H9 (cell line): Measurements from ENCODE around the gene OBI1. TPM values are rescaled to one million over a fixed set of nuclear protein-coding genes. Genes with fewer than 3 reads are reported as not detected.
"Not testable (repeated sequence)": the region's sequence is repeated elsewhere in the genome, so short reads cannot be mapped to it uniquely, and the experiment has no call there.

Experiments used
- DNase-seq: peaks from one replicate; pipeline ENCODE4 v3.0.0-alpha.2; 2017
- H2AFZ ChIP-seq: one replicate; pipeline ENCODE4 v1.6.1; 2013; ENCODE audit warnings: mild to moderate bottlenecking, low read length, control low read depth, moderate library complexity
- H2AK5ac ChIP-seq: 2 replicates; pipeline ENCODE4 v1.6.1; 2013; ENCODE audit warnings: low read length, control low read depth, mixed read lengths; ENCODE audit not compliant: insufficient read length
- H2BK120ac ChIP-seq: one replicate; pipeline ENCODE4 v1.6.1; 2013; ENCODE audit warnings: low read depth, mild to moderate bottlenecking, low read length, control low read depth, inconsistent platforms; ENCODE audit not compliant: poor library complexity, severe bottlenecking
- H2BK12ac ChIP-seq: 2 replicates; pipeline ENCODE4 v1.6.1; 2013; ENCODE audit warnings: low read length, control low read depth, mixed read lengths, low read depth; ENCODE audit not compliant: insufficient read length
- H2BK15ac ChIP-seq: 2 replicates; pipeline ENCODE4 v1.6.1; 2013; ENCODE audit warnings: low read depth, low read length, control low read depth
- H2BK20ac ChIP-seq: one replicate; pipeline ENCODE4 v1.6.1; 2013; ENCODE audit warnings: low read depth, mild to moderate bottlenecking, low read length, control low read depth, inconsistent platforms; ENCODE audit not compliant: poor library complexity, severe bottlenecking
- H2BK5ac ChIP-seq: 2 replicates; pipeline ENCODE4 v1.6.1; 2013; ENCODE audit warnings: low read length, control low read depth, mixed read lengths; ENCODE audit not compliant: insufficient read length
- H3K14ac ChIP-seq: 2 replicates; pipeline ENCODE4 v1.6.1; 2013; ENCODE audit warnings: low read length, control low read depth; ENCODE audit not compliant: insufficient read depth
- H3K18ac ChIP-seq: 2 replicates; pipeline ENCODE4 v1.6.1; 2013; ENCODE audit warnings: low read depth, mild to moderate bottlenecking, mixed read lengths, low read length, control low read depth; ENCODE audit not compliant: insufficient read length
- H3K23ac ChIP-seq: 2 replicates; pipeline ENCODE4 v1.6.1; 2013; ENCODE audit warnings: low read length, control low read depth, mixed read lengths, low read depth; ENCODE audit not compliant: insufficient read length
- H3K23me2 ChIP-seq: 2 replicates; pipeline ENCODE4 v1.6.1; 2013; ENCODE audit warnings: low read depth, mild to moderate bottlenecking, mixed read lengths, low read length, control low read depth; ENCODE audit not compliant: insufficient read length, poor library complexity, severe bottlenecking
- H3K27ac ChIP-seq: 2 replicates; pipeline ENCODE4 v1.5.1; 2013; ENCODE audit warnings: low read length, control low read depth, mixed read lengths, low read depth; ENCODE audit not compliant: insufficient read length
- H3K27me3 ChIP-seq: 2 replicates; pipeline ENCODE4 v1.6.1; 2013; ENCODE audit warnings: low read length, control low read depth, inconsistent platforms; ENCODE audit not compliant: insufficient read depth
- H3K4ac ChIP-seq: 2 replicates; pipeline ENCODE4 v1.6.1; 2013; ENCODE audit warnings: low read depth, mild to moderate bottlenecking, control low read depth, inconsistent platforms, low read length, moderate library complexity
- H3K4me1 ChIP-seq: 2 replicates; pipeline ENCODE4 v1.6.1; 2013; ENCODE audit warnings: low read length, control low read depth, inconsistent platforms; ENCODE audit not compliant: insufficient read depth
- H3K4me2 ChIP-seq: 2 replicates; pipeline ENCODE4 v1.6.1; 2013; ENCODE audit warnings: low read length, control low read depth, mixed read lengths; ENCODE audit not compliant: insufficient read length, insufficient read depth
- H3K56ac ChIP-seq: 2 replicates; pipeline ENCODE4 v1.6.1; 2013; ENCODE audit warnings: low read depth, mild to moderate bottlenecking, mixed read lengths, low read length, control low read depth; ENCODE audit not compliant: insufficient read length
- H3K79me1 ChIP-seq: 2 replicates; pipeline ENCODE4 v1.6.1; 2013; ENCODE audit warnings: low read depth, mild to moderate bottlenecking, moderate library complexity, low read length, control low read depth, inconsistent platforms; ENCODE audit not compliant: insufficient read depth, poor library complexity, severe bottlenecking
- H3K79me2 ChIP-seq: 2 replicates; pipeline ENCODE4 v1.6.1; 2013; ENCODE audit warnings: low read length, control low read depth, inconsistent platforms; ENCODE audit not compliant: insufficient read depth
- H3K9ac ChIP-seq: 2 replicates; pipeline ENCODE4 v1.6.1; 2013; ENCODE audit warnings: low read length, control low read depth, mixed read lengths; ENCODE audit not compliant: insufficient read length; ENCODE audit errors: extremely low read depth
- H3K9me3 ChIP-seq: one replicate; pipeline ENCODE4 v1.6.1; 2013; ENCODE audit warnings: low read depth, low read length, inconsistent platforms; ENCODE audit not compliant: control insufficient read depth
- H3T11ph ChIP-seq: one replicate; pipeline ENCODE4 v1.6.1; 2013; ENCODE audit warnings: mild to moderate bottlenecking, low read length, control low read depth, inconsistent platforms
- H4K20me1 ChIP-seq: one replicate; pipeline ENCODE4 v1.6.1; 2013; ENCODE audit not compliant: control insufficient read depth, insufficient read length, insufficient read depth
- H4K5ac ChIP-seq: 2 replicates; pipeline ENCODE4 v1.6.1; 2013; ENCODE audit warnings: low read depth, mild to moderate bottlenecking, mixed read lengths, low read length, control low read depth; ENCODE audit not compliant: insufficient read length
- H4K8ac ChIP-seq: replicated peaks from 2 replicates; pipeline ENCODE4 v1.6.1; 2013; ENCODE audit warnings: low read length, control low read depth, mixed read lengths, low read depth; ENCODE audit not compliant: insufficient read length
- H4K91ac ChIP-seq: 2 replicates; pipeline ENCODE4 v1.6.1; 2013; ENCODE audit warnings: low read depth, mild to moderate bottlenecking, moderate library complexity, mixed read lengths, low read length, control low read depth; ENCODE audit not compliant: insufficient read length
- H3K27ac Mint-ChIP-seq, 3 experiments: 2 replicates in 2 of 3; 3 replicates in 1 of 3; pipeline ENCODE4 v1.8.0; 2020 to 2021; ENCODE audit warnings: mixed read lengths in 3 of 3, mild to moderate bottlenecking in 1 of 3, moderate library complexity in 1 of 3
- H3K27me3 Mint-ChIP-seq: 2 replicates; pipeline ENCODE4 v1.8.0; 2021; ENCODE audit warnings: low read depth, mild to moderate bottlenecking, moderate library complexity, mixed read lengths
- H3K36me3 Mint-ChIP-seq, 3 experiments: 2 replicates in 2 of 3; 3 replicates in 1 of 3; pipeline ENCODE4 v1.8.0; 2020 to 2021; ENCODE audit warnings: low read depth in 3 of 3, mixed read lengths in 3 of 3; ENCODE audit not compliant: insufficient read depth in 1 of 3
- H3K4me1 Mint-ChIP-seq, 2 experiments: 2 replicates each; pipeline ENCODE4 v1.8.0; 2020; ENCODE audit warnings: mixed read lengths in 2 of 2
- H3K4me3 Mint-ChIP-seq, 2 experiments: 2 replicates in 1 of 2; 3 replicates in 1 of 2; pipeline ENCODE4 v1.8.0; 2020 to 2021; ENCODE audit warnings: mild to moderate bottlenecking in 2 of 2, mixed read lengths in 2 of 2, moderate library complexity in 1 of 2
- H3K9me3 Mint-ChIP-seq, 2 experiments: 2 replicates in 1 of 2; 3 replicates in 1 of 2; pipeline ENCODE4 v1.8.0; 2020; ENCODE audit warnings: mild to moderate bottlenecking in 2 of 2, mixed read lengths in 2 of 2, moderate library complexity in 1 of 2
- CTCF ChIP-seq: fragments of 200-600 bp; sonication (generic); conservative IDR thresholded peaks from 3 replicates; pipeline ENCODE4 v1.8.0; 2021; ENCODE audit warnings: antibody characterized with exemption, mild to moderate bottlenecking
- WGBS: extraction: QIAGEN DNeasy Blood & Tissue Kit; methylation state at CpG from one replicate; pipeline ENCODE4 v1.1.7; 2013; ENCODE audit warnings: missing lambda C conversion rate, low lambda C conversion rate, mixed read lengths; ENCODE audit not compliant: insufficient read length; ENCODE audit errors: extremely low coverage; 5-methylcytosine and 5-hydroxymethylcytosine counted together
- total RNA-seq: library from RNA; stranded (reverse); gene quantifications from 2 replicates; pipeline ENCODE4 v1.2.1, GENCODE V29; 2021

The OBI1 gene
- total RNA-seq, 1 experiment from 2014 or later = 24.4 TPM

- WGBS = no CpG with 5 or more reads among the region's 3 CpGs
Observed at GRCh38 chr13:78649997-78650716, 8.8 kb downstream of the OBI1 start.

GRCh38 chr13:78647109-78647678 is 11.8 kb downstream of the OBI1 start:
- peaks cover 0 to 15% (median 10%) of the 10 kb centered on the region in 3 experiments; a peak in 4 of 7 replicates for H3K36me3 Mint-ChIP-seq
- no CpG with 5 or more reads among the region's 11 CpGs for WGBS
- not testable (repeated sequence) for H3K79me2 ChIP-seq

More at GRCh38 chr13:78649997-78650716, 8.8 kb downstream of the OBI1 start:
- Histone ChIP-seq H2BK20ac (no peak overlapping the region), H2AFZ (no peak overlapping the region), H2BK15ac (no peak overlapping the region), H3K9ac (no peak overlapping the region), H3K79me1 (peaks cover 22% of the 10 kb centered on the region), H3K14ac (no peak overlapping the region), H2BK120ac (no peak overlapping the region), H4K91ac (no peak overlapping the region), H2AK5ac (no peak overlapping the region), H2BK5ac (no peak overlapping the region), H3K27me3 (no peaks in the 10 kb centered on the region), H3K18ac (no peak overlapping the region), H3K4me1 (peaks cover 2% of the 10 kb centered on the region; the same call in 1 of the 2 replicates), H3K4me2 (no peak overlapping the region), H2BK12ac (no peak overlapping the region), H4K8ac (no peak overlapping the region), H3K27ac (no peak overlapping the region), H3K79me2 (peaks cover 15% of the 10 kb centered on the region; the same call in 1 of the 2 replicates), H3K23me2 (no peaks in the 10 kb centered on the region), H3K4ac (no peak overlapping the region), H4K20me1 (no peaks in the 10 kb centered on the region), H3T11ph (no peak overlapping the region), H3K9me3 (no peaks in the 10 kb centered on the region), H4K5ac (no peak overlapping the region), H3K23ac (no peak overlapping the region), H3K56ac (no peak overlapping the region)
- no peak for TF ChIP-seq CTCF
- Mint-ChIP-seq H3K27me3 (peaks cover 8% of the 10 kb centered on the region), H3K4me3 (no peak overlapping the region), H3K27ac (no peak overlapping the region), H3K36me3 (peaks cover 0 to 5% (median 4%) of the 10 kb centered on the region in 3 experiments; a peak in 3 of 7 replicates), H3K9me3 (no peaks in the 10 kb centered on the region), H3K4me1 (peaks cover 15 to 29% of the 10 kb centered on the region in 2 experiments)
- DNase-seq = no peak

More at GRCh38 chr13:78647109-78647678, 11.8 kb downstream of the OBI1 start:
- not testable (repeated sequence) for H4K8ac ChIP-seq, H4K20me1 ChIP-seq, H4K91ac ChIP-seq, H3T11ph ChIP-seq, H3K9me3 ChIP-seq, H3K4me1 ChIP-seq, H4K5ac ChIP-seq, H3K27me3 Mint-ChIP-seq, H3K27me3 ChIP-seq, H2BK120ac ChIP-seq, H3K18ac ChIP-seq, DNase-seq, H3K23ac ChIP-seq, H2BK5ac ChIP-seq, H2BK15ac ChIP-seq, H2BK12ac ChIP-seq, H3K4me3 Mint-ChIP-seq, H3K14ac ChIP-seq, H3K23me2 ChIP-seq, H3K27ac ChIP-seq, H3K56ac ChIP-seq, H3K9me3 Mint-ChIP-seq, H3K4me2 ChIP-seq, H2AFZ ChIP-seq, H2BK20ac ChIP-seq, H3K4ac ChIP-seq, H3K9ac ChIP-seq, H2AK5ac ChIP-seq
- Mint-ChIP-seq H3K27ac (peak overlapping the region in 2 of 3 experiments; percentile 15 to 21; a peak in 1 of 7 replicates), H3K4me1 (peaks cover 13 to 15% of the 10 kb centered on the region in 2 experiments; a peak in 3 of 4 replicates)
- H3K79me1 ChIP-seq = peaks cover 15% of the 10 kb centered on the region
